Stimulated activated CD8-positive, alpha-beta memory T cell treated with anti-CD3 and anti-CD28 coated beads, Interleukin-7, amount 100 ng/mL, for 4 hours (primary cell): Measurements from ENCODE around the gene UCHL1.
"Not testable (repeated sequence)": the region's sequence is repeated elsewhere in the genome, so short reads cannot be mapped to it uniquely, and the experiment has no call there.

Source experiments
- DNase-seq, 2 donors: peaks; one replicate each; pipeline ENCODE4 v3.0.0-alpha.2; 2020; ENCODE audit warnings: low read depth in 2 of 2

The UCHL1 gene

GRCh38 chr4:41236508-41236907 lies 20.2 kb upstream of the UCHL1 start:
- DNase-seq, result no peak

- DNase-seq, result no peak
These were observed 14.8 kb upstream of the UCHL1 start for GRCh38 chr4:41241919-41242318.

- DNase-seq, result no peak
These were observed 10.7 kb upstream of the UCHL1 start for GRCh38 chr4:41245983-41246382.

GRCh38 chr4:41256131-41256739 lies 493 bp upstream of the UCHL1 start:
- no peak for DNase-seq

- DNase-seq, result peak in 1 of 2 donors; percentile 2
These were observed 651 bp downstream of the UCHL1 start for GRCh38 chr4:41257257-41257901.

GRCh38 chr4:41257906-41258305 lies 1.2 kb downstream of the UCHL1 start:
- no peak for DNase-seq

- no peak for DNase-seq
These were observed 2.1 kb downstream of the UCHL1 start for GRCh38 chr4:41258783-41259182.

GRCh38 chr4:41260116-41260733 lies 3.5 kb downstream of the UCHL1 start:
- no peak for DNase-seq

- DNase-seq, result no peak
These were observed 5.5 kb downstream of the UCHL1 start for GRCh38 chr4:41262198-41262597.

- DNase-seq, result no peak
These were observed 7.5 kb downstream of the UCHL1 start for GRCh38 chr4:41264212-41264611.

GRCh38 chr4:41267997-41268396 lies 11.3 kb downstream of the UCHL1 start:
- DNase-seq, result no peak

- DNase-seq, result no peak
These were observed 12.2 kb downstream of the UCHL1 start for GRCh38 chr4:41268721-41269517.

GRCh38 chr4:41269682-41270081 lies 13.0 kb downstream of the UCHL1 start:
- no peak for DNase-seq

GRCh38 chr4:41275931-41276330 lies 19.2 kb downstream of the UCHL1 start:
- not testable (repeated sequence) for DNase-seq

- DNase-seq, result no peak
These were observed 23.3 kb downstream of the UCHL1 start for GRCh38 chr4:41280010-41280409.

GRCh38 chr4:41281038-41281634 lies 24.4 kb downstream of the UCHL1 start:
- no peak for DNase-seq

- DNase-seq, result no peak
These were observed 25.6 kb downstream of the UCHL1 start for GRCh38 chr4:41282366-41282765.

GRCh38 chr4:41285202-41285863 lies 28.6 kb downstream of the UCHL1 start:
- no peak for DNase-seq

GRCh38 chr4:41285864-41286235 lies 29.1 kb downstream of the UCHL1 start:
- DNase-seq, result no peak

GRCh38 chr4:41287005-41287404 lies 30.3 kb downstream of the UCHL1 start:
- DNase-seq, result no peak

GRCh38 chr4:41287852-41288251 lies 31.1 kb downstream of the UCHL1 start:
- no peak for DNase-seq

- DNase-seq, result no peak
These were observed 31.5 kb downstream of the UCHL1 start for GRCh38 chr4:41288254-41288653.
